ENCODE measurements around the gene PABPC4L. TPM values are rescaled to one million over a fixed set of nuclear protein-coding genes. Genes with fewer than 3 reads are reported as not detected.
"Not testable (repeated sequence)": the region's sequence is repeated elsewhere in the genome, so short reads cannot be mapped to it uniquely, and the experiment has no call there.

Gene PABPC4L
- total RNA-seq, 2 experiments from 2014 or later = not detected

GRCh38 chr4:134216411-134216810, 14.8 kb upstream of the PABPC4L start:
- Mint-ChIP-seq H3K36me3 (ENCODE audit: low read depth) (no peaks in the 10 kb centered on the region), H3K4me3 (no peak overlapping the region), H3K27me3 (no peaks in the 10 kb centered on the region), H3K4me1 (ENCODE audit: low read depth) (no peaks in the 10 kb centered on the region), H3K27ac (no peak overlapping the region), H3K9me3 (peaks cover 6% of the 10 kb centered on the region)
- no peak for TF ChIP-seq CTCF (IDR thresholded peaks at IDR 0.05)
- intact Hi-C loops (cut with micrococcal nuclease) = no loop called here
- ChIA-PET CTCF (no interaction called here), POLR2A (no interaction called here)
- DNase-seq = no peak
- no peak for ATAC-seq

- Mint-ChIP-seq H3K9me3 (peaks cover 6% of the 10 kb centered on the region), H3K27me3 (no peaks in the 10 kb centered on the region), H3K4me1 (ENCODE audit: low read depth) (no peaks in the 10 kb centered on the region), H3K27ac (no peak overlapping the region), H3K36me3 (ENCODE audit: low read depth) (no peaks in the 10 kb centered on the region), H3K4me3 (no peak overlapping the region)
- intact Hi-C loops (cut with micrococcal nuclease) = no loop called here
- CTCF ChIA-PET = no interaction called here
- POLR2A ChIA-PET = no interaction called here
- DNase-seq = no peak
- TF ChIP-seq CTCF (IDR thresholded peaks at IDR 0.05) = no peak
- ATAC-seq = no peak
Observed at GRCh38 chr4:134215620-134216344, 14.2 kb upstream of the PABPC4L start.

GRCh38 chr4:134207955-134208354, 6.4 kb upstream of the PABPC4L start:
- H3K27ac Mint-ChIP-seq; H3K36me3 Mint-ChIP-seq (ENCODE audit: low read depth); H3K27me3 Mint-ChIP-seq; H3K4me3 Mint-ChIP-seq; H3K4me1 Mint-ChIP-seq (ENCODE audit: low read depth); POLR2A ChIA-PET; ATAC-seq; DNase-seq; H3K9me3 Mint-ChIP-seq; intact Hi-C loops (cut with micrococcal nuclease); CTCF ChIA-PET: not testable (repeated sequence)

GRCh38 chr4:134202166-134202956, 772 bp upstream of the PABPC4L start:
- ChIA-PET CTCF (no interaction called here), POLR2A (no interaction called here)
- no peak for TF ChIP-seq CTCF (IDR thresholded peaks at IDR 0.05)
- no peak for ATAC-seq
- DNase-seq = no peak
- Mint-ChIP-seq H3K27ac (no peak overlapping the region), H3K4me1 (ENCODE audit: low read depth) (no peaks in the 10 kb centered on the region), H3K4me3 (no peak overlapping the region), H3K9me3 (peaks cover 6% of the 10 kb centered on the region), H3K36me3 (ENCODE audit: low read depth) (no peaks in the 10 kb centered on the region), H3K27me3 (peaks cover 9% of the 10 kb centered on the region)
- intact Hi-C loops (cut with micrococcal nuclease) = no loop called here

- H3K27ac Mint-ChIP-seq = no peak overlapping the region
- ChIA-PET POLR2A (no interaction called here), CTCF (no interaction called here)
- TF ChIP-seq CTCF (IDR thresholded peaks at IDR 0.05) = no peak
- no peaks in the 10 kb centered on the region for H3K36me3 Mint-ChIP-seq (ENCODE audit: low read depth)
- H3K4me3 Mint-ChIP-seq = no peak overlapping the region
- peaks cover 9% of the 10 kb centered on the region for H3K27me3 Mint-ChIP-seq
- intact Hi-C loops (cut with micrococcal nuclease) = no loop called here
- ATAC-seq (no peak), DNase-seq (no peak)
- no peaks in the 10 kb centered on the region for H3K4me1 Mint-ChIP-seq (ENCODE audit: low read depth)
- peaks cover 5% of the 10 kb centered on the region for H3K9me3 Mint-ChIP-seq
Observed at GRCh38 chr4:134200811-134201215, 776 bp downstream of the PABPC4L start.

All from activated CD8-positive, alpha-beta T cell treated with anti-CD3 and anti-CD28 coated beads for 36 hours (primary cell).